SK-N-SH (cell line): ENCODE measurements around the gene TTC17. TPM values are rescaled to one million over a fixed set of nuclear protein-coding genes. Genes with fewer than 3 reads are reported as not detected.

ENCODE experiments used
- CTCF ChIA-PET: fragments of 300-600, 350-600 bp; formaldehyde crosslinking; extraction: SDS; loops from one replicate; lab custom pipeline; 2021; lab: Yijun Ruan, JAX
- POLR2A ChIA-PET: fragments of 350-600 bp; sonication (Branson Sonifier 250); formaldehyde crosslinking; extraction: SDS; loops from one replicate; lab custom pipeline; 2020; ENCODE audit warnings: antibody characterized with exemption, inconsistent platforms; lab: Yijun Ruan, JAX
- DNase-seq: peaks from one replicate; pipeline ENCODE4 v3.0.0; 2012
- H2AFZ ChIP-seq: fragments of 200-600 bp; sonication (generic); 2 replicates; pipeline ENCODE4 v1.8.1; 2016; ENCODE audit warnings: antibody characterized with exemption, mild to moderate bottlenecking, low read depth
- H3F3A ChIP-seq: fragments of 200-600 bp; sonication (generic); replicated peaks from 2 replicates; pipeline ENCODE3; 2016; ENCODE audit warnings: antibody characterized with exemption, mild to moderate bottlenecking; ENCODE audit not compliant: insufficient read depth
- H3K27ac ChIP-seq, 2 experiments: fragments of 200-500 bp in 1 of 2; fragments of 200-600 bp in 1 of 2; sonication (Bioruptor generic) in 1 of 2; sonication (generic), shearing (Covaris generic) in 1 of 2; 2 replicates each; pipeline versions ENCODE4 v1.5.1 to v1.6.1; 2014 to 2016; ENCODE audit warnings: low read depth in 2 of 2, inconsistent platforms in 1 of 2, low read length in 1 of 2, mild to moderate bottlenecking in 1 of 2, mixed read lengths in 1 of 2
- H3K27me3 ChIP-seq: fragments of 200-600 bp; sonication (generic), shearing (Covaris generic); 2 replicates; pipeline ENCODE4 v1.6.1; 2016; ENCODE audit warnings: mixed run types; ENCODE audit not compliant: insufficient read depth
- H3K36me3 ChIP-seq, 2 experiments: fragments of 200-500 bp in 1 of 2; fragments of 200-600 bp in 1 of 2; sonication (Bioruptor generic) in 1 of 2; sonication (generic) in 1 of 2; replicated peaks in 1 of 2; 2 replicates each; pipeline versions ENCODE3 to v1.5.1; 2014 to 2016; ENCODE audit warnings: low read length in 1 of 2, mild to moderate bottlenecking in 1 of 2; ENCODE audit not compliant: insufficient read depth in 2 of 2, control insufficient read depth in 1 of 2
- H3K4me1 ChIP-seq, 2 experiments: fragments of 200-500 bp in 1 of 2; fragments of 200-600 bp in 1 of 2; sonication (Bioruptor generic) in 1 of 2; sonication (generic), shearing (Covaris generic) in 1 of 2; 2 replicates each; pipeline versions ENCODE4 v1.5.1 to v1.6.1; 2014 to 2016; ENCODE audit warnings: low read depth in 1 of 2, low read length in 1 of 2, mixed run types in 1 of 2; ENCODE audit not compliant: insufficient read depth in 2 of 2, control insufficient read depth in 1 of 2
- H3K4me2 ChIP-seq: fragments of 200-600 bp; sonication (generic), shearing (Covaris generic); 2 replicates; pipeline ENCODE4 v1.6.1; 2017; ENCODE audit warnings: mixed run types
- H3K4me3 ChIP-seq, 2 experiments: fragments of 200-500 bp in 1 of 2; fragments of 200-600 bp in 1 of 2; sonication (Bioruptor generic) in 1 of 2; sonication (generic), shearing (Covaris generic) in 1 of 2; 2 replicates each; pipeline versions ENCODE4 v1.5.1 to v1.8.1; 2014 to 2016; ENCODE audit warnings: low read depth in 2 of 2, inconsistent platforms in 1 of 2, low read length in 1 of 2, mild to moderate bottlenecking in 1 of 2, mixed read lengths in 1 of 2, moderate library complexity in 1 of 2
- H3K79me2 ChIP-seq: fragments of 200-600 bp; sonication (generic); 2 replicates; pipeline ENCODE4 v1.8.1; 2017; ENCODE audit warnings: mild to moderate bottlenecking; ENCODE audit not compliant: insufficient read depth
- H3K9ac ChIP-seq: fragments of 200-600 bp; sonication (generic); 2 replicates; pipeline ENCODE4 v1.6.1; 2017; ENCODE audit warnings: mixed run types
- H3K9me2 ChIP-seq: fragments of 200-600 bp; sonication (generic); 2 replicates; pipeline ENCODE4 v1.6.1; 2017; ENCODE audit warnings: mixed run types
- H3K9me3 ChIP-seq: fragments of 200-600 bp; sonication (generic); 2 replicates; pipeline ENCODE4 v1.6.1; 2017; ENCODE audit warnings: mixed run types, mild to moderate bottlenecking, moderate library complexity
- H4K20me1 ChIP-seq: fragments of 200-600 bp; sonication (generic); 2 replicates; pipeline ENCODE4 v1.6.1; 2017; ENCODE audit warnings: mild to moderate bottlenecking, mixed run types; ENCODE audit not compliant: insufficient read depth
- EP300 ChIP-seq, 2 experiments: IDR thresholded peaks; 2 replicates each; pipeline versions ENCODE4 v1.4.0 to v1.6.1; 2012; ENCODE audit warnings: borderline replicate concordance in 1 of 2, low read depth in 1 of 2, low read length in 1 of 2
- EZH2phosphoT487 ChIP-seq: fragments of 200-600 bp; sonication (generic); IDR thresholded peaks from 2 replicates; pipeline ENCODE4 v1.6.1; 2017; ENCODE audit warnings: low read depth, mixed run types, mild to moderate bottlenecking, antibody characterized with exemption, moderate library complexity, borderline replicate concordance
- FOXM1 ChIP-seq: IDR thresholded peaks from 2 replicates; pipeline ENCODE4 v1.4.0; 2012; ENCODE audit warnings: low read depth, mild to moderate bottlenecking
- GABPA ChIP-seq: IDR thresholded peaks from 2 replicates; pipeline ENCODE4 v1.4.0; 2012; ENCODE audit warnings: low read depth, mild to moderate bottlenecking
- IRF3 ChIP-seq: fragments of 150-350 bp; IDR thresholded peaks from 2 replicates; pipeline ENCODE4 v1.6.1; 2016; ENCODE audit warnings: mild to moderate bottlenecking, low read depth, low read length
- MEF2A ChIP-seq: IDR thresholded peaks from 2 replicates; pipeline ENCODE4 v1.4.0; 2012; ENCODE audit warnings: low read depth, borderline replicate concordance
- POLR2AphosphoS5 ChIP-seq: IDR thresholded peaks from 2 replicates; pipeline ENCODE4 v1.6.1; 2012; ENCODE audit warnings: low read depth, low read length
- REST ChIP-seq: IDR thresholded peaks from 2 replicates; pipeline ENCODE4 v1.6.1; 2012; ENCODE audit warnings: mild to moderate bottlenecking, low read depth, low read length, moderate library complexity
- SIN3A ChIP-seq: IDR thresholded peaks from 2 replicates; pipeline ENCODE4 v1.6.1; 2012; ENCODE audit warnings: low read depth, mild to moderate bottlenecking, low read length, moderate library complexity, borderline replicate concordance
- TAF1 ChIP-seq: IDR thresholded peaks from 2 replicates; pipeline ENCODE4 v1.6.1; 2012; ENCODE audit warnings: low read depth, mild to moderate bottlenecking, low read length, moderate library complexity, borderline replicate concordance
- USF1 ChIP-seq: IDR thresholded peaks from 2 replicates; pipeline ENCODE4 v1.4.0; 2012; ENCODE audit warnings: low read depth, borderline replicate concordance
- ZBTB33 ChIP-seq: IDR thresholded peaks from 2 replicates; pipeline ENCODE4 v1.4.0; 2012; ENCODE audit warnings: low read depth, borderline replicate concordance
- WGBS: methylation state at CpG from one replicate; pipeline ENCODE4 v1.1.6; 2017; ENCODE audit warnings: low lambda C conversion rate; 5-methylcytosine and 5-hydroxymethylcytosine counted together
- polyA plus RNA-seq, 3 experiments: library from polyadenylated mRNA; depleted of rRNA; stranded (reverse); fragments of >200 nt; gene quantifications; 2 replicates each; pipeline ENCODE4 v1.2.3, GENCODE V29; 2012

TTC17 gene
- polyA plus RNA-seq, 1 of the 3 experiments (the other 2 are of a cell fraction) = 66.0 TPM

GRCh38 chr11:43434893-43435292 is 76.2 kb downstream of the TTC17 start (continued):
- TF ChIP-seq GABPA = no peak

GRCh38 chr11:43440486-43440885 is 81.8 kb downstream of the TTC17 start:
- no peaks in the 10 kb centered on the region for H4K20me1 ChIP-seq
- ChIA-PET CTCF (no interaction called here), POLR2A (no interaction called here)
- no peaks in the 10 kb centered on the region for H3K9me2 ChIP-seq
- TF ChIP-seq EZH2phosphoT487 (no peak), USF1 (no peak), SIN3A (no peak), POLR2AphosphoS5 (no peak), FOXM1 (no peak), ZBTB33 (no peak), TAF1 (no peak), IRF3 (no peak), REST (no peak), EP300 (IDR thresholded peaks at IDR 0.05; ENCODE audit: borderline replicate concordance in 1 of 2, low read depth in 1 of 2, low read length in 1 of 2) (no peak), MEF2A (no peak)
- TF ChIP-seq, all 33 proteins: peak for 0
- H3K27me3 ChIP-seq = no peaks in the 10 kb centered on the region
- no peaks in the 10 kb centered on the region for H3K79me2 ChIP-seq
- no peaks in the 10 kb centered on the region for H3K9me3 ChIP-seq
- WGBS = 99% methylated on average over 2 of the region's 2 CpGs
- DNase-seq = no peak
- H3K9ac ChIP-seq = no peak overlapping the region
- H3F3A ChIP-seq = no peaks in the 10 kb centered on the region
- H2AFZ ChIP-seq = no peak overlapping the region
- no peaks in the 10 kb centered on the region for H3K4me1 ChIP-seq
- no peak overlapping the region for H3K4me2 ChIP-seq
- no peak overlapping the region for H3K27ac ChIP-seq
- no peak overlapping the region for H3K4me3 ChIP-seq
- peaks cover 54 to 86% of the 10 kb centered on the region in 2 experiments for H3K36me3 ChIP-seq
